WI38 (cell line): ENCODE results near the gene GATA5.

ENCODE experiments used
- H3K4me3 ChIP-seq: 2 replicates; pipeline ENCODE4 v1.5.1; 2011; ENCODE audit warnings: low read depth, mild to moderate bottlenecking, control low read depth, low read length
- CTCF ChIP-seq: IDR thresholded peaks from 2 replicates; pipeline ENCODE4 v1.5.1; 2012; ENCODE audit warnings: low read depth, mild to moderate bottlenecking, control low read depth, low read length

The GATA5 gene

DNA sequence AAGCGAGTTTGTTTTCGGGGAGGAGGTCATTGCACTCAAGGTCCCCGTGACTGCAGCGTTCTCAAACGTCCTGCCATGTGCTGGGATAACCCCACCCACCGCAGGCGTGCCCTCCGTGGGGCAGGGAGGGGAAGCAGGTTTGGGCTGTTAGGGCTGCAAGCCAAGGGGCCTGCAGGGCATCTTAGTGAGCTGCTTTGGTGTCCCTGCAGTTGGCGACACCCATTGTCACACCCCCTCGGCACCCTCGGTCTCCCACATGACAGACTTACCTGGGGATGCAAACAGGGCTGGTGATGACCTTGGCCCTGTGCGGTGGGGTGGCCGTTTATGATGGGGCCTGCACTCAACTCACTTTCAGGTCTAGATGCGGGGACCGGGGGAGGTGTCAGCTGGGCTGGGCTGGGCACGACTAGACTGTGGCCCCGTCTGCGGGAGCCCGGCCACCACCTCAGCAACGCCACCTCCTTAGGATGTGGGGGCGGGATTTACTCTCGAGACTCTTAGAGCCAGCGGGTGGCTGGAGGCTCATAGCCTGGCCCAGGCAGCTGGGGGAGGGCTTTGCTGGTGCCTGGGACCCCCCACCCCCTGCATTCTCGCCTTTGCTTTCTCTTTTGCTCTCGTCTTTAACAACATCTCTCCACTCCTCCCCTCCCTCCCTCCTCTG is 6.5 kb upstream of the GATA5 start:
- no peak overlapping the region for H3K4me3 ChIP-seq
- no peak for TF ChIP-seq CTCF

- no peak for TF ChIP-seq CTCF
- no peak overlapping the region for H3K4me3 ChIP-seq
These were observed 5.8 kb upstream of the GATA5 start for GRCh38 chr20:62481425-62482145.

DNA sequence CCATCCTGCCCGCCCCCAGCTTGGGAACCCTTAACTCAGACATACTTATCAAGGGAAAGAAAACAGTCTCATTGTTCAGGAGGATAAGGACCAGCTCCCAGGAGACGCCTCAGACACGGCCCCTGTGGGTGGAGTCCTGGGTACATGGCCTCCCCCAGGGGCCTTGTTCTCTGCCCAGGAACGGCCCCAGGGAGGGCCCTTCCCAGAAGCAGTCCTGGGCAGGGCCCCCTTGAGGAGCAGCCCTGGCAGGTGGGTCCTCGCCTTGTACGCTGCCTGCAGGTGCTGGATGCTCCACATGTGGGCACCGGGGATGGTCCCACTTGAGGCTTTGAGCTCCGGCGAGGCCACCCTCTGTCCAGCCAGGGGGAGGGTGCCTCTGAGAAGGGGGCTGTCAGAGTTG is 4.5 kb upstream of the GATA5 start:
- no peak for TF ChIP-seq CTCF
- H3K4me3 ChIP-seq, result no peak overlapping the region

- no peak for TF ChIP-seq CTCF
- H3K4me3 ChIP-seq, result no peak overlapping the region
These were observed 3.9 kb upstream of the GATA5 start for GRCh38 chr20:62479656-62480055.

GRCh38 chr20:62479156-62479555 is 3.4 kb upstream of the GATA5 start:
- no peak overlapping the region for H3K4me3 ChIP-seq
- TF ChIP-seq CTCF, result no peak

DNA sequence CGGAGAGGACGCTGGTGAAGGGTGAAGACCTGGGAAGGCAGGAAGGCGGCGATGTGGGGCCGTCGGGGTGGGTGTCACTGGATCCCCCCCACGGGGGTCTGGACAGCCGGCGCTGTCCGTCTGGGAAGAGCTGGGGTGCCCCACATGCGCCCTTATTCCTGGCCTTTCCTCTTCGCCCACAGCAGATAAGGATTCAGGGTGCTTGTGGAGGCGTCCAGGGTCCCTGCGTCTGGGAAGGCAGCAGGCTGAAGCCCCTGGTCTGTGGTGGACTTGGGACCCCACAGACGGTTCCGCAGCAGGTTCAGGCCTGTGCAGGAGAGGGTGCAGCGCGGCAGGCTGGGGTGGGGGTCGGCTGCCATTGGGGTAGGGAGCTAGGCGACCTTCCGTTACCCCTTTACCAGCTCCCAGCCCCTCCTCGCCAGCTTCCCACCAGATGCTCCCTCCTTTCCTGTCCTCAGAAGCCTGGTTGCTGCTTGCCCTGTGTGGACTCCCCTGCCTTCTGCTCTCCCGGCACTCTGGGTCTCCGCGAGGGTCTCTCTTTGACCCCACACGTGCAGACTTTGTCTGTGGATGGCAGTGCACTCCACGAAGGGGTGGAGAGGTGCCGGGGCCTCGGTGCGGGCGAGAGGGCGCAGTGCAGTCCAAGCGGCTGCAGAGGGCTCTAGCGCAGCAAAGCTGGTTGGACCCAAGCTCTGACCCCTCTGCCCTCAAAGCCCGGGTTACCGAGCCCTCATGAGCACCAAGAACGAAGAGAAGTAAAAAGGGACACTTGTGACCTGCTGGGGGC is 2.1 kb upstream of the GATA5 start:
- no peak overlapping the region for H3K4me3 ChIP-seq
- TF ChIP-seq CTCF, result no peak
